MCF 10A (cell line): ENCODE measurements around the gene GDNF. TPM values are rescaled to one million over a fixed set of nuclear protein-coding genes. Genes with fewer than 3 reads are reported as not detected.

Source experiments
- BruUV-seq: library from RNA; stranded (reverse); fragments of 400-500 nt; replicated peaks from 2 replicates; lab custom pipeline; 2021; lab: Mats Ljungman, UMichigan
- CTCF ChIA-PET: fragments of 300-600 bp; sonication (Branson Sonifier 250); formaldehyde crosslinking; extraction: SDS; loops from one replicate; lab custom pipeline; 2021; ENCODE audit warnings: antibody characterized with exemption, inconsistent platforms; lab: Yijun Ruan, JAX
- POLR2A ChIA-PET: fragments of 300-600, 350-650 bp; sonication (Branson Sonifier 250); formaldehyde crosslinking; extraction: SDS; loops from one replicate; lab custom pipeline; 2020; ENCODE audit warnings: antibody characterized with exemption, inconsistent platforms; lab: Yijun Ruan, JAX
- DNase-seq: peaks from one replicate; pipeline ENCODE4 v3.0.0-alpha.2; 2018; ENCODE audit not compliant: unreplicated experiment
- H3K27ac Mint-ChIP-seq: one replicate; pipeline ENCODE4 v1.8.0; 2022; ENCODE audit warnings: mild to moderate bottlenecking, low read depth, mixed read lengths; ENCODE audit not compliant: unreplicated experiment
- H3K27me3 Mint-ChIP-seq: one replicate; pipeline ENCODE4 v1.8.0; 2022; ENCODE audit warnings: mixed read lengths; ENCODE audit not compliant: insufficient read depth, unreplicated experiment
- H3K36me3 Mint-ChIP-seq: one replicate; pipeline ENCODE4 v1.8.0; 2022; ENCODE audit warnings: mild to moderate bottlenecking, moderate library complexity, mixed read lengths; ENCODE audit not compliant: insufficient read depth, unreplicated experiment
- H3K4me1 Mint-ChIP-seq: one replicate; pipeline ENCODE4 v1.8.0; 2022; ENCODE audit warnings: mixed read lengths; ENCODE audit not compliant: insufficient read depth, unreplicated experiment
- H3K4me3 Mint-ChIP-seq: one replicate; pipeline ENCODE4 v1.8.0; 2022; ENCODE audit warnings: mild to moderate bottlenecking, moderate library complexity, mixed read lengths; ENCODE audit not compliant: unreplicated experiment
- H3K9me3 Mint-ChIP-seq: one replicate; pipeline ENCODE4 v1.8.0; 2022; ENCODE audit warnings: mixed read lengths; ENCODE audit not compliant: unreplicated experiment
- intact Hi-C: fragments of 100-400 bp; cut with micrococcal nuclease; formaldehyde crosslinking; loops from 2 replicates; pipeline ENCODE4 v1.14.1; 2022
- total RNA-seq: library from RNA; stranded (reverse); gene quantifications from 2 replicates; pipeline ENCODE4 v1.2.3, GENCODE V29; 2022
- TF ChIP-seq, protein P1 (sequence below): fragments of 200-600 bp; IDR thresholded peaks from one replicate; pipeline ENCODE4 v1.8.0; 2022; ENCODE audit warnings: antibody characterized with exemption, mild to moderate bottlenecking; ENCODE audit not compliant: unreplicated experiment

The GDNF gene
- total RNA-seq, 1 experiment from 2014 or later, result not detected

DNA sequence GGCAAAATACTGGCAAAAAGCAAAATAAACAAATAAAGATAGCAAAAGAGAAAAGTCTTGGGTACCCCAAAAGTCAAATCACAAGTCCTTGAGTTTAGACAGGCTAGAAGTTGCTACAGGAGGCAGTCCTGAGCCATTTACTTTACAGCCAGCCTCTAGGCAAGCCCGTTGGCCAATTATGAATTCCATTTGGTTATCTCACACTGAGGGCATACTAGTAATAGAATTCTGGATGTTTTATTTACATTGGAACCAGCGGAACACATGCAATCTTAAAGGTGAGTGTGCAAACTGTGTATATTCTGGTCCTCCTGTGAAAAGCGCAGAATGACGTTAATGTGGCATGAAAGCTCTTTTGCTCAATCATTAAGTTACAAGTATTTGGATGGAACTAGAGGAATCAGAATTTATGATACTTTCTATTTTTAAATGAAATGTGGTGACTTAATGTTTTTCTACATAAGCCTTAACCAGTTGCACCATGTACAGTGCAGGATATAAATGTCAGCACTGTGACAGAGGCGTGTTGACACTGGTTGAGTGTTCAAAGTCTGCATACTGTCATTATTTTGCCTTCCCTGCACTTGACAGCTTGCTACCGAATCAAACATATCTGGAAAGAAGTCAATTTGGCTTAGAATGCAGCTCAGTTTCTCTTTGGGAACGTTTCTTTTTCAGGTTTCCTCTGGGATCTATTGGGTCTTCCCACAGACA, 7.9 kb downstream of the GDNF start:
- ChIA-PET POLR2A (no interaction called here), CTCF (interaction anchor here (0.6 to 9.5 kb wide), 3 partner anchors 359 to 928 kb away, joined by 3 to 156 read pairs (median 3); no protein-coding TSS in a partner anchor)
- TF ChIP-seq, protein P1, sequence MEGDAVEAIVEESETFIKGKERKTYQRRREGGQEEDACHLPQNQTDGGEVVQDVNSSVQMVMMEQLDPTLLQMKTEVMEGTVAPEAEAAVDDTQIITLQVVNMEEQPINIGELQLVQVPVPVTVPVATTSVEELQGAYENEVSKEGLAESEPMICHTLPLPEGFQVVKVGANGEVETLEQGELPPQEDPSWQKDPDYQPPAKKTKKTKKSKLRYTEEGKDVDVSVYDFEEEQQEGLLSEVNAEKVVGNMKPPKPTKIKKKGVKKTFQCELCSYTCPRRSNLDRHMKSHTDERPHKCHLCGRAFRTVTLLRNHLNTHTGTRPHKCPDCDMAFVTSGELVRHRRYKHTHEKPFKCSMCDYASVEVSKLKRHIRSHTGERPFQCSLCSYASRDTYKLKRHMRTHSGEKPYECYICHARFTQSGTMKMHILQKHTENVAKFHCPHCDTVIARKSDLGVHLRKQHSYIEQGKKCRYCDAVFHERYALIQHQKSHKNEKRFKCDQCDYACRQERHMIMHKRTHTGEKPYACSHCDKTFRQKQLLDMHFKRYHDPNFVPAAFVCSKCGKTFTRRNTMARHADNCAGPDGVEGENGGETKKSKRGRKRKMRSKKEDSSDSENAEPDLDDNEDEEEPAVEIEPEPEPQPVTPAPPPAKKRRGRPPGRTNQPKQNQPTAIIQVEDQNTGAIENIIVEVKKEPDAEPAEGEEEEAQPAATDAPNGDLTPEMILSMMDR, result no peak
- intact Hi-C loops, result no loop called here
- H3K9me3 Mint-ChIP-seq, result no peaks in the 10 kb centered on the region
- no peak overlapping the region for H3K4me3 Mint-ChIP-seq
- H3K36me3 Mint-ChIP-seq, result no peaks in the 10 kb centered on the region
- H3K27me3 Mint-ChIP-seq, result peaks cover 3% of the 10 kb centered on the region
- no TSS peak for BruUV-seq
- DNase-seq, result no peak
- peaks cover 2% of the 10 kb centered on the region for H3K4me1 Mint-ChIP-seq
- H3K27ac Mint-ChIP-seq, result no peak overlapping the region

DNA sequence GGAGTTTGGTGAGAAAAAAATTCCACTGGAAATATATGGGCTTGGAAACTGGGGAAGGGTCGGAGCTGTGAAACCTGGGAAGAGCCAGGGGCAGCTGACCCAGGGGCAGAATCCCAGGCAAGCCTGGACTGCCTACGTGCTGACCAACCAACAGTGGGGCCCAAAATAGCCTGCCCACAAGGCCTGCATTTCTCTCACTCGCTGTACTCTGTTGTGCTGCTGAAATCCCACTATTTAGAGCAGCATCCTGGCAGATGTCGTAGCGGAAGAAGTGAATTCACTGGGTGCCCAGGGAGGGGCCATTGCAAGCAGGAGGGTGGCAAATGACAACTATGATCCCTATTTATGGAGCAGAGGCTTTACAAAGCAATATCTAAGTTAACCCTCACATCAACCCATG, 9.5 kb downstream of the GDNF start:
- H3K4me3 Mint-ChIP-seq, result no peak overlapping the region
- ChIA-PET POLR2A (interaction anchor here (0.7 kb wide), 1 partner anchor 9 kb away, joined by 3 read pairs; no protein-coding TSS in a partner anchor), CTCF (interaction anchor here (1.3 to 9.5 kb wide), 4 partner anchors 8 to 370 kb away, joined by 3 to 156 read pairs (median 3); no protein-coding TSS in a partner anchor)
- BruUV-seq, result no TSS peak
- no peak for DNase-seq
- no peaks in the 10 kb centered on the region for H3K4me1 Mint-ChIP-seq
- TF ChIP-seq, protein P1, result no peak
- H3K9me3 Mint-ChIP-seq, result no peaks in the 10 kb centered on the region
- no peaks in the 10 kb centered on the region for H3K27me3 Mint-ChIP-seq
- H3K36me3 Mint-ChIP-seq, result no peaks in the 10 kb centered on the region
- intact Hi-C loops, result no loop called here
- no peak overlapping the region for H3K27ac Mint-ChIP-seq

DNA sequence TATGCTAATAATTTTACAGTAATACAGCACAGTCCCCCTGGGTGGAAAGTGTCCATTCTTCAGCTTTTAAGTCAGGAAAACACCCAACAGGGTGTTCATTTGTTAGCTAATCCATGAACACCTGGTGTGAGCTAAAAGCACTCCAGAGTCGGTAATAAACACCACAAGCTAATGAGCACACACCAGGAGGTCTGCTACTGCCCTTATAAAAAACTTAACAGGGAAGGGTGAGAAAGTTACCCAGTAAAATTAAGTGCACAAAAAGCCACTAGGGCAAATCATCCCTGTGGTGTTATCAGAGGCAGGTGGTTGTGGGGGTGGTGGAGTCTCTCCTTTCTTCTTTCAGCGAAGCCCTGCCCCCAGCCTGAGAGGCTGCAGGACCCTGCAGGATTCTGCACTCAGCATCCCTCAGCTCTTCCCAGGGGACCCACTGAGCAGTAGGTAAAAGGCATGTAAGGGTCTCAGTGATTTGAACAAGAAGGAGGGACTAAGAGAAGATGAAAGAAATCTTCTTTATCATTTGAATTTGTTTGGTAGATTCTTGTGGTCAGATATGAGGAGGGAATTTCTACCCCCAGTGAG, 14.4 kb downstream of the GDNF start:
- no TSS peak for BruUV-seq
- H3K9me3 Mint-ChIP-seq, result no peaks in the 10 kb centered on the region
- intact Hi-C loops, result no loop called here
- no peak overlapping the region for H3K4me3 Mint-ChIP-seq
- no peak overlapping the region for H3K27ac Mint-ChIP-seq
- H3K4me1 Mint-ChIP-seq, result no peaks in the 10 kb centered on the region
- no peaks in the 10 kb centered on the region for H3K36me3 Mint-ChIP-seq
- CTCF ChIA-PET, result interaction anchor here (0.6 to 1.9 kb wide), 2 partner anchors 133 to 368 kb away, joined by 3 to 9 read pairs; no protein-coding TSS in a partner anchor
- no peaks in the 10 kb centered on the region for H3K27me3 Mint-ChIP-seq
- POLR2A ChIA-PET, result no interaction called here
- TF ChIP-seq, protein P1, result no peak
- DNase-seq, result no peak

DNA sequence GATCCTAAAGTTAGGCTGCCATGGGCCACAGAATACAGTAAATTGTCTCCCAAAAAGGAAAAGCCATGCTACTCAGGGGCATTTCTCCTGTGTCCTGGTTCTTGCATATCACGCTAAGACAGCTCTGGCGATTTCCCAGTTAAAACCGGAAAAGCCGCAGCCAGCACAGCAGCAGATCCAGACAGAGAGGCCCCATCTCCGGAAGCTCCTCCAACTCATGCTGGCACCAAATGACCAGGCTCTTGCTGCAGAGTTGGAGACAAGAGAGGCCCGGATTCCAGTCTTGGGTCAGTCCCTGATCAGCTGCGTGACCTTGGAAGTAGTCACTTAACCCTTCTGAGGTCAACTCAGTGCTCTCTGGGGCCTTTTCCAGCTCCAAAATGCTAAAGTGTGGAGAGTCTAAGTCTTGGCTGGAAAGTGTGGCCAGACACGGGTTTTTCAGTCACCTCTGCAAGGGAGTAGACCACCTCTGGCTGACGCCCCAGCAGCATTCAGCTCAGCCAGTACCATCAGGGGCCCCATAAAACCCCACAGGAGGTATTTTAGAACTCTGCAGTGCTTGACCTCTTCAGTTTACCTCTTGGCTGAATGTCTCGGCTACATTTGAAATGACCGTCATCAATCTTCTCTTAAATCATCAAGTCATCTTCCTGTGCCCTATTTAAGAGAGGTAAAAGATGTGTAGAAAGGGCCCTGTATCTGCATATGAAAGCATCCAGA, 16.2 kb downstream of the GDNF start:
- intact Hi-C loops, result no loop called here
- TF ChIP-seq, protein P1, result no peak
- no peaks in the 10 kb centered on the region for H3K27me3 Mint-ChIP-seq
- DNase-seq, result no peak
- no peak overlapping the region for H3K4me3 Mint-ChIP-seq
- H3K27ac Mint-ChIP-seq, result no peak overlapping the region
- CTCF ChIA-PET, result interaction anchor here (0.7 kb wide), 1 partner anchor 74 kb away, joined by 5 read pairs; no protein-coding TSS in a partner anchor
- H3K4me1 Mint-ChIP-seq, result no peaks in the 10 kb centered on the region
- no peaks in the 10 kb centered on the region for H3K9me3 Mint-ChIP-seq
- H3K36me3 Mint-ChIP-seq, result no peaks in the 10 kb centered on the region
- BruUV-seq, result no TSS peak
- POLR2A ChIA-PET, result no interaction called here
